ENCODE measurements around the gene RNF19B.

DNA sequence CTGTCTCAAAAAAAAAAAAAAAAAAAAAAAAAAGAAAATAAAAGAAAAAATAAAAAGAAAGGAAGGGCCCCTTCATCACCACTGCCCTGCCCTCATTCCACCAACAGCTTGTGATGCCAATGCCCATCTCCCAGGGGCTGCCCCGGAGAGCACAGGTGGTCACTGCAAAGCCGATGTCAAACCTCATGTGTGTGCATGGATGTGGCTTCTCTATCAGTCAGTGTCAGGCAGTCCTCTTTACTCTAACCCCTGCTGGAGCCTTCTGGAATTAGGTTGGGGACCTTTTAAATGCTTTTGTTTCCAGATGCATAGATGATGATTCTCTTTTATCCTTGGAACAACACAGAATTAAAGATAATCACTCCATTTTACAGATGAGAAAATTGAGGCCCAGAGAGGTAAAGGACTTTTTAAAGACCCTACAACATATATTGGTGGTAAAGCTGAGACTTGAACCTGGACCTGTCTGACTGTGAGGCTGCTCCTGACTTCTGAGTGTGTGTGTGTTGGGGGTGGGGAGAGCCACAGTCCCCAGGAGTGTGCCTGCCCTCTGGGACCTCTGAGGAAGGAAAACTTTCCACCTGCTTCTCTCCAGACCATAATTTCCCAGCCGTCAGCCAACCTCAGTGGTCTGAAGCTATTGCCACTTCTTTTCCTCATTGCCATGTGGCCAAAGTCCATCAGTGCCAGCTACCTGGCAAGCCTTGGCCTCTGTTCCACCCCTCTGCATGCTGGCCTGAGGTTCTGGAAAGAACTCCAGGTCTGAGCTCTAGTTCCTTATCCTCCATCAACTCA, 60.4 kb downstream of the RNF19B start:
- TF ChIP-seq POLR2A (IDR thresholded peaks at IDR 0.05; ENCODE audit: low read depth, low read length): no peak
- no peak for TF ChIP-seq POLR2AphosphoS5 (IDR thresholded peaks at IDR 0.05; ENCODE audit: low read depth, low read length)
